ENCODE results near the gene SRP9. TPM values are rescaled to one million over a fixed set of nuclear protein-coding genes. Genes with fewer than 3 reads are reported as not detected.
"Not testable (repeated sequence)": the region's sequence is repeated elsewhere in the genome, so short reads cannot be mapped to it uniquely, and the experiment has no call there.

The SRP9 gene
- total and polyA plus RNA-seq, 2 donors (not counting 1 experiment from before 2014, with no cell fraction given) = 73.4 to 117 TPM

GRCh38 chr1:225810579-225811538 is 33.2 kb downstream of the SRP9 start:
- not testable (repeated sequence) for H3K27ac ChIP-seq (ENCODE audit: low read length in 2 of 2); H4K20me1 ChIP-seq (ENCODE audit: control insufficient read depth, insufficient read depth, low read length, poor library complexity, severe bottlenecking); H3K36me3 ChIP-seq (replicated peaks in 1 of 2; ENCODE audit: control extremely low read depth in 1 of 2, control insufficient read depth in 1 of 2, extremely low read depth in 1 of 2, insufficient read depth in 2 of 2, low read length in 1 of 2); H3K27me3 ChIP-seq (replicated peaks in 1 of 4; ENCODE audit: control extremely low read depth in 1 of 4, control insufficient read depth in 3 of 4, insufficient read depth in 4 of 4, low read length in 3 of 4); H3K79me2 ChIP-seq (ENCODE audit: control insufficient read depth, insufficient read depth, low read length); H3K9me3 Mint-ChIP-seq (ENCODE audit: insufficient read depth); ATAC-seq (ENCODE audit: low read depth); H3K9me3 ChIP-seq (ENCODE audit: control extremely low read depth in 1 of 3, control insufficient read depth in 2 of 3, insufficient read depth in 1 of 3, low read length in 2 of 3); H3K27ac Mint-ChIP-seq
- Histone ChIP-seq H3K4me2 (replicated peaks; ENCODE audit: low read depth, low read length, poor library complexity, severe bottlenecking) (peak overlapping the region; percentile 85), H3K4me1 (ENCODE audit: control insufficient read depth in 2 of 2, insufficient read depth in 2 of 2, low read length in 2 of 2) (peaks cover 5 to 14% of the 10 kb centered on the region in 2 donors), H2AFZ (ENCODE audit: insufficient read depth, low read depth, low read length, poor library complexity, severe bottlenecking) (peak overlapping the region; percentile 77), H3K4me3 (ENCODE audit: control extremely low read depth in 1 of 5, extremely low read depth in 1 of 5, insufficient read depth in 1 of 5, low read depth in 2 of 5, low read length in 4 of 5) (peak overlapping the region; percentile 38 to 65 (median 50)), H3K9ac (ENCODE audit: low read length) (peak overlapping the region; percentile 56)
- CTCF ChIA-PET = interaction anchor here (0.9 to 1.1 kb wide), 2 partner anchors 30 to 101 kb away, joined by 3 read pairs; no protein-coding TSS in a partner anchor
- POLR2A ChIA-PET = interaction anchor here (1.5 kb wide), 1 partner anchor 33 kb away, joined by 5 read pairs; the partner anchor contains the start of gene SRP9
- DNase-seq = peak; percentile 19
- intact Hi-C loops (cut with micrococcal nuclease) = loop anchor here (5.0 kb wide), 1 partner anchor 34 kb away; the partner anchor contains the start of gene SRP9
- H3K4me1 Mint-ChIP-seq = peaks cover 11% of the 10 kb centered on the region
- H3K27me3 Mint-ChIP-seq = peaks cover 11% of the 10 kb centered on the region
- H3K4me3 Mint-ChIP-seq = peak overlapping the region; percentile 88
- WGBS (ENCODE audit: insufficient coverage) = 18% methylated on average over 19 of the region's 29 CpGs

- 98% methylated on average over 4 of the region's 10 CpGs for WGBS (ENCODE audit: insufficient coverage)
- Mint-ChIP-seq H3K27ac (no peak overlapping the region), H3K27me3 (peaks cover 11% of the 10 kb centered on the region), H3K4me3 (no peak overlapping the region), H3K9me3 (ENCODE audit: insufficient read depth) (no peaks in the 10 kb centered on the region), H3K4me1 (peaks cover 11% of the 10 kb centered on the region)
- Histone ChIP-seq H3K9ac (ENCODE audit: low read length) (no peak overlapping the region), H3K27ac (ENCODE audit: low read length in 2 of 2) (no peak overlapping the region), H3K9me3 (ENCODE audit: control extremely low read depth in 1 of 3, control insufficient read depth in 2 of 3, insufficient read depth in 1 of 3, low read length in 2 of 3) (no peaks in the 10 kb centered on the region), H3K4me3 (ENCODE audit: control extremely low read depth in 1 of 5, extremely low read depth in 1 of 5, insufficient read depth in 1 of 5, low read depth in 2 of 5, low read length in 4 of 5) (no peak overlapping the region), H3K4me1 (ENCODE audit: control insufficient read depth in 2 of 2, insufficient read depth in 2 of 2, low read length in 2 of 2) (peaks cover 5 to 14% of the 10 kb centered on the region in 2 donors), H3K79me2 (ENCODE audit: control insufficient read depth, insufficient read depth, low read length) (no peaks in the 10 kb centered on the region), H3K4me2 (replicated peaks; ENCODE audit: low read depth, low read length, poor library complexity, severe bottlenecking) (no peak overlapping the region), H3K27me3 (replicated peaks in 1 of 4; ENCODE audit: control extremely low read depth in 1 of 4, control insufficient read depth in 3 of 4, insufficient read depth in 4 of 4, low read length in 3 of 4) (peaks cover 0 to 6% (median 3%) of the 10 kb centered on the region in 4 experiments), H2AFZ (ENCODE audit: insufficient read depth, low read depth, low read length, poor library complexity, severe bottlenecking) (no peak overlapping the region), H3K36me3 (replicated peaks in 1 of 2; ENCODE audit: control extremely low read depth in 1 of 2, control insufficient read depth in 1 of 2, extremely low read depth in 1 of 2, insufficient read depth in 2 of 2, low read length in 1 of 2) (no peaks in the 10 kb centered on the region), H4K20me1 (ENCODE audit: control insufficient read depth, insufficient read depth, low read length, poor library complexity, severe bottlenecking) (no peaks in the 10 kb centered on the region)
- ATAC-seq (ENCODE audit: low read depth) (no peak), DNase-seq (no peak)
- TF ChIP-seq CTCF (IDR thresholded peaks at IDR 0.05) (no peak), EZH2 (IDR thresholded peaks at IDR 0.05; ENCODE audit: borderline replicate concordance, insufficient read depth, low read depth, low read length, poor library complexity, severe bottlenecking) (no peak)
- POLR2A ChIA-PET = no interaction called here
- intact Hi-C loops (cut with micrococcal nuclease) = loop anchor here (5.0 kb wide), 1 partner anchor 35 kb away; the partner anchor contains the start of gene SRP9
- CTCF ChIA-PET = interaction anchor here (0.5 kb wide), 1 partner anchor 118 kb away, joined by 3 read pairs; no protein-coding TSS in a partner anchor
These were observed 34.2 kb downstream of the SRP9 start for GRCh38 chr1:225811622-225812487.
